Neural progenitor cell (in vitro differentiated cells): ENCODE results near the gene FAM204A.

Source experiments
- CTCF ChIP-seq: fragments of 200-600 bp; sonication (generic); IDR thresholded peaks from 2 replicates; pipeline ENCODE4 v1.5.1; 2017; ENCODE audit warnings: antibody characterized with exemption, mild to moderate bottlenecking
- EZH2 ChIP-seq: fragments of 200-600 bp; sonication (generic); IDR thresholded peaks from 2 replicates; pipeline ENCODE4 v1.6.1; 2017; ENCODE audit warnings: antibody characterized with exemption, mild to moderate bottlenecking, moderate library complexity

DNA sequence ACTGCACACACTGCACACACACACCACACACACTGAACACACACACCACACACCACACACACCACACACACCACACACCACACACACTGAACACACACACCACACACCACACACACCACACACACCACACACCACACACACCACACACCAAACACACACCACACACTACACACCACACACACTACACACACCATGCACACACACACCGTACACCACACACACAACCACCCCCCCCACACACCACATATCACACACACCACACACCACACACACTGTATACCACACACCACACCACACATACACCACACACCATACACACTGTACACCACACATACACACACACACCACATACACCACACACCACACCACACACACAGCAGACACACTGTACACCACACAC, 59.5 kb downstream of the FAM204A start:
- TF ChIP-seq CTCF (no peak), EZH2 (no peak)
